ENCODE results near the gene ZDHHC14.

The ZDHHC14 gene

DNA sequence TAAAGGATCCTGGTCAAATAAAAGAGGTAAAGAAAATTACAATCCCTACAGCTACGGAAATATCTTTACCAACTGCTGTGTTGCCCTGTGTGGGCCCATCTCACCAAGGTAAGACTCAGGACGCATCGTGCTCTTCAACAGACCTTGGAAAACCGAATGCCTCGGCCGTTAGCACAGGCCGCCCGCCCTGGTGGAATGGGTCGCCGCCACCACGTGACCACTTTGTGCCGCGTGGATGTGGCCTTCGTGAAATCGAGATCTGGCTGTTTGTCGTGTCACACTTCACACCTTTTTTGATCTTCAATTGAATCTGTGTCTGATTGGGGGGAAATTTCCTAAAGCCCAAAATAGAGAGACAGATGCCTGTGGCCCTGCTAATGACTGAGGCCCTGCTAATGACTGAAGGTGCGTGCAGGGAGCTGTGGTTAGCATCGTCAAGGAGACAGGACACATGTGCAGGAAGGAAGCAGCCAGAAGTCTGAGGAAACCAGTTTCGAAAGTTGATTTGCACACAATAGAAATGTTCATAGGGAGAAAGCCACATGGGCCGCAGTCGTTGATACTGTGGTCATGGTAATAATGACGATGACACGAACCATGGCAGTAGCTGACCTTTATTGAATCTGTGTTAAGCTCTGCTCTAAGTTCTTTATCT, 266.4 kb downstream of the ZDHHC14 start:
- DNase-seq (ENCODE audit: low spot score) = no peak

DNA sequence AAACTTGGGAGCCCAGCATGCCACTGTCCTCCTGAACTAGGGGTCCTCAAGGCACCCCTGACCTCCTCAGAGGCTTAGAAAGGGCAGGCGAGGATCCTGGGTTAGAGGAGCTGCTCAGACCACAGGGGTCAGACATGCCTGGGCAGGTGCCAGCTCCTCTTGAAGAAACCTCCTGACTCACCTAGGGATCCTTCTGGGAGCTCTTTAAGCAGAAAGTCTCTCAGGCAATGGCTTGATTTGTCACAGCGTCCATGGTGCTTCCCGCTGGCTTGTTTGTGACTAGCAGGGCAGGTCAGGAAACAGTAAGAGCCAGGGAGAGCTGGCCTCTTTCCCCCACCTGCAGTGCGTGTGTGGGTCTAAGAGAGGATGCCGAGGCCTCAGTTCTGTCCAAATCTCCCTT, 267.6 kb downstream of the ZDHHC14 start:
- DNase-seq (ENCODE audit: low spot score) = no peak

DNA sequence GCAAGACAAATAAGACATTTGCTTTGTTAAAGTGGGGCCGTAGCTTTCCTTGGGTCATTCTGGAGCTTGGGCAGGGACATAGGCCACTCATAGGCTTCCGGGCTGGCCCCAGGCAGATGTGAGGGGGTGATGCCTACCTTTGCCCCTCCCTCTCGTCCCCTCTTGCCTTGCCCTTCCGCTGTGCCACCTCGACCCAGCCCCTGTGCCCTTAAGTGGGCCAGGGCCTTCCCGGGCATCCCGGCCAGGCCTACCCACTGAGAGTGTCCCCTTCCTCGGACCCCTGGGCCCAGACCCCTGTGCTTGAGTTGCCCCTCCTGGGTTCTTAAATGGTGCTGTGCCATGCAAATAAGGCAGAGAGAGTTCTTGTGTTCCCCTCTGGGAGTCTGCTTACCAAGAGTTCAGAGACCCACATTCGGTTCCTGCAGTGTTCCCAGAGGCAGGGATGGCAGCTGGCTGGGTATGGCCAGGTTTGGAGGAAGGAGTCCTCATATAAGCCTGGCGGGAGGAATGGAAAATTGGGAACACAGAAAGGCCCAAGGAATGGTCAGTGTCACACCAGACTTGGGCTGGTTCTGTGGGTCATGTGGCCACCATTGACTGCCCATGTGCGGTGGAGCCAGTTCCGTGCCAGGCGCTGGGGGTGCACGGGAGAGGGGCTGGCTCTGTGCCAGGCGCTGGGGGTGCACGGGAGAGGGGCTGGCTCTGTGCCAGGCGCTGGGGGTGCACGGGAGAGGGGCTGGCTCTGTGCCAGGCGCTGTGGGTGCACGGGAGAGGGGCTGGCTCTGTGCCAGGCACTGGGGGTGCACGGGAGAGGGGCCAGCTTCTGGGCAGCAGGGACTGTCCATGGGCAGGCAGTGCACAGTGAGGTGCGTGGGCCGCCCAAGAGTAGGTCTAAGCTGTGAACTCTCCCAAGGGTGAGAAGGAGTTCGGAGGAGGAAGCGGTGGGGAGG, 268.6 kb downstream of the ZDHHC14 start:
- DNase-seq (ENCODE audit: low spot score) = no peak

DNA sequence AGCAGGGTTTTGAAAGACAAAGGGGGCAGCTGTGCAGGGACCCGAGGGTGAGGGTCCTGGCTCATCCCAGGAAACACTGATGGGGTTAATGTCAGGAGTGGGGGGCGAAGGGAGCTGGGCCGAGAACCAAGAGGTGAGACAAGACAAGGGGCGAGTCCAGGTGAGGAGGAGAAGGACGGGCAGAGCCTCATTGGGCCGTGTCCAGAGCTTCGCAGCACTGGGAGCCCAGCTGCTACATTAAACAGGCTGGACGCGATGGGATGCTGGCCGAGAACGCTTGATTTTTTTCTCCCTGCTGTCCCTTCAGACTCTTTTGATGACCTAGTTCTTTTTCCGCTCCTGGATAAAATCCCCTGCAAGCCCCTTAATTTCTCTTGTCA, 269.3 kb downstream of the ZDHHC14 start:
- no peak for DNase-seq (ENCODE audit: low spot score)

DNA sequence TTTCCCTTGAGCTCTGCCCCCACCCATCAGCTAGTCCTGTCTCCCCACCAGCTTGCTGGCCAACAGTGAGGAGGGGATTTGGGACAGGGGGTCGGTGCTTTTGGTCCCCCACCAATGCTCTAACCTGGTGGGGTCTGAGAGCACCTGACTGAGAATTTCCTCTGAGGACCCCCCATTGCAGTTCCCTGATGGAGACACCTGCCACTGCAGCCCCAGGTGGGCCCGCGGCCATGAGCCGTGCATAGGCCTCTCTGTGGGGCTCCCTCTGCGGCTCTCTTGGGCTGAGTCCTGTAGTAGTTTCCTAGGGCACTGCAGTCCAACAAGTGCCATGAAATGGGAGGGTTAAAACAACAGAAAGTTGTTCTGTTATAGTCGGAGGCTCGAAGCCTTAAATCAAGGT, 269.8 kb downstream of the ZDHHC14 start:
- no peak for DNase-seq (ENCODE audit: low spot score)

DNA sequence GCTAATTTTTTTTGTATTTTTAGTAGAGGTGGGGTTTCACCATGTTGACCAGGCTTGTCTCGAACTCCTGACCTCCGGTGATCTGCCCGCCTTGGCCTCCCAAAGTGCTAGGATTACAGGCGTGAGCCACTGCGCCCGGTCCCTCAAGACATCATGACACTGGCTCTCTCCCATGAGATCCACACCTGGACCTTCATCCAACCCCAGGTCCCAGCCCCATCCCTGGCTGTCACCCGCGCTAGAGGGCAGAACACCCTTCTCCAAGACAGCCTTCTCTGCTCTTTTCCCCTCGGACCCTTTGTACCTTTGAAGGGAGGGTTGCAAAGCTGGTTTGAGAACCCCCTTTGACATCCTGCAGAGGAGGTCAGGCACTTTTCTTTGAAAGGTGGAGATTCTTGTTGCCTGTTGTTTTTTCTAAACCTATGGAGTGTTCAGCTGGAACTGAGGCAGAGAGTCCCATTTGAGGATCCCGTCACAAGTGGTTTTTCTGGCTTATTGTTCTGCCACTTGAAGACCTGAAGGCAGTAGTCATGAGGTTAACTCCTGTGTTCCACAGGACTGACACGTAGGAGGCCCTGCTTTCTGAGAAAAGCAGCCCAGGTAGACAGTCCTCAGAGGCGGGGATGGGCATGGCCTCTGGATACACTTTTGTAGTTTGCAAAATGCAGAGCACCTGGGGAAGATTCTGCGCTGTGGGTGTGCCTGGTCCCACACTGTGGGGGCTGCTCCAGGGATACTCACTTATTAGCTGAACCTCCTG, 270.9 kb downstream of the ZDHHC14 start:
- DNase-seq (ENCODE audit: low spot score) = no peak

DNA sequence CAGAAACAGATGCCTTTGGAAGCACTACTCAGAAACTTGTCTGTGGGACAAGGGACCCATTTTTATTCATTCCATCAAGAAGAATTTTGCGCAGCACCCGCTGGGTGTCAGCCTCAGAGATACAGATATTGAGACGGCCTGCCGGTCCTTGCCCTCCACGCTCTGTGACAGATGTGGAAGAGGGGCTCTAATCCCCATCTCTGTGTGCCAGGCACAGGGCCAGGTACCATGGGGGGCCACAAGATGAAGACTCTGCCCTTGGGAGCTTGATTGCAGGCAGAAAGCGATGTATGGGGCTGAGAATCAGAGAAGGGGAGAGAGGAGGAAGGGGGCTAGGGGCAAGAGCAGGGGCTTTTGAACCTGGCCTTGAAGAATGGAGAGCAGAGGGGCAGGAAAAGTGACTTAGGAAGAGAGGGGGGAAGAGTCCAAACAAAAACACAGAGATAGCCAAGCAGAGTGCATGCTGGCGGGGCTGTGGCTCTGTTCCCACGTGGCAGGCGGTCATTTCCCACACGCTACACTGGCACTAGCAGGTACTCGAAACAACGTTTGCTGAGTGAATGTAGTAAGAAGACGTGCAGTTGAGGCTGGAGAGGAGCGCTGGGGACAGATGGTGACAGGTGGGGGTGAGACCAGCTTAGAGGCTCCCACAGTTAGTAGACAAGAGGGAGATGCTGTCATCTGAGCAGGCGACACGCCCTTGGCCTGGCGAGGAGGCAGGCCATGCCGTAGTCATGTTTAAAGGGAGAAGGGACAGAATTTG, 271.8 kb downstream of the ZDHHC14 start:
- no peak for DNase-seq (ENCODE audit: low spot score)

DNA sequence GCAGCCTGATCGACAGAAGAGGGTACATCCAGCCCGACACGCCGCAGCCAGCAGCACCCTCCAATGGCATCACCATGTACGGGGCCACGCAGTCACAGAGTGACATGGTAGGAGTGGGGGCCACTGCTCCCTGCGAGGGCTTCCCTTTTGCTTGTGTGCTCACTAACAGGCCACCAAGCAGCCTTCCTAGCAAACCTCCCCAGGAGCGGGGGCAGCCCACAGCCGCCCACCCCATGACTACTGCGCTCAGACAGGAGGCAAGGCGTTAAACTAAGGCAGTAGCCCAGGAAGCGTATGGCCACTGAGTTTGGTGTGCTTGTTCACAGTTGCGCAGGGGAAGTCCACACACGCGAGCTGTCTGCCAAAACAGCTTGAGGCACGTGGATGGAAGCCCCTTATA, 272.5 kb downstream of the ZDHHC14 start:
- no peak for DNase-seq (ENCODE audit: low spot score)

DNA sequence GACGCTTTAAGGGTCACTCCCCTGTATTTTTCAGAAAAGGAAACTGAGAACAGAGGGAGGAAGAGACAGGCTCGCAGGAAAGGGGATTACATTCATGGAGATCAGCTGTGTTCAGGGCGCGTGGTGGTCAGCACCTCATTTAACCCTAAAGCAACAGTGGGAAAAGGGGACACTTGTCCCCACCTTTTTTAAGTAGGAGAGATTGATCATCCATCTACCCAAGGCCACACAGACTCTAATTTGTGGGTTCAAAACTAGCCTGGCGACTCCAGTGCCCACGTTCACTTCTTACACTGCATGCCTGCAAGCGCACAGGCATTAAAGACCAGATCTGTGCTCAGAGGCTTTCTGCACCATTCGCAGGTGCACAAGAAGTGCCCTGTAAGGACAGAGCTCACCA, 274.1 kb downstream of the ZDHHC14 start:
- no peak for DNase-seq (ENCODE audit: low spot score)

DNA sequence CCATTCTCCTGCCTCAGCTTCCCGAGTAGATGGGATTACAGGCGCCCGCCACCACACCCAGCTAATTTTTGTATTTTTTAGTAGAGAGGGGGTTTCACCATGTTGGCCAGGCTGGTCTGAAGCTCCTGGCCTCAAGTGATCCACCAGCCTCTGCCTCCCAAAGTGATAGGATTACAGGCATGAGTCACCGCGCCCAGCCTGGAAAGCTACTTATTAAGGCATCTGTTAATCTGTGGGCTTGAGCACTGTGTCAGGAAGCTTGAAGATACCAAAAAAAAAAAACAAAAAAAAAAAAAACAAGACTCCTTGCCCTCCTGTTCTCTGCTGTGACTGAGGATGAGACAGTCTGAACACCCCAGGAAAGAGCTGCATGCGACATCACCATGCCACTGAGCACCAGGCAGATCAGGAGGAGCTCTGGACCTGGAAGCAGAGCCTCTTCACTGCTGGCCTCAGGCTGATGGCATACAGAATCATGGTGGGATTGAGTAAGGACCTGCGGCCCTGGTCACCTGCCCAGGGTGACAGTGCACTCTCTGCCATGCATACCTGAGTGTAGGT, 275.5 kb downstream of the ZDHHC14 start:
- no peak for DNase-seq (ENCODE audit: low spot score)

DNA sequence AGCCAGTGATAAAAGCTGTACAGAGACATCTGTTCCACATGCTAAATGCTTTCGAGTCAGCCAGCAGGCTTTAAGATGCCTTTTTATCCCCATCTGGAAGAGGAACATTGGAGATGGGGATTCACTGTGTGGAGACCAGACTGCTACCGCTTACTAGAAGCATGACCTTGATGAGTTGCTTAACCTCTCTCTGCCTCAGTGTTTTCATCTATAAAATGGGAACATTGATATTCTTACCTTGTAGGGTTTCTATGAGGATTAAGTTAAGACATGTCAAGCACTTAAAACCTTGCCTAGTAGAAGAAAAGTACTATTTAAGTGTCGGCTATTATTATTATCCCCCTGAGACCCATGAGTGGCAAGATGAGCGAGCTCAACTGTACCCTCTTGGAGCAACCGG, 276.8 kb downstream of the ZDHHC14 start:
- DNase-seq (ENCODE audit: low spot score) = no peak

DNA sequence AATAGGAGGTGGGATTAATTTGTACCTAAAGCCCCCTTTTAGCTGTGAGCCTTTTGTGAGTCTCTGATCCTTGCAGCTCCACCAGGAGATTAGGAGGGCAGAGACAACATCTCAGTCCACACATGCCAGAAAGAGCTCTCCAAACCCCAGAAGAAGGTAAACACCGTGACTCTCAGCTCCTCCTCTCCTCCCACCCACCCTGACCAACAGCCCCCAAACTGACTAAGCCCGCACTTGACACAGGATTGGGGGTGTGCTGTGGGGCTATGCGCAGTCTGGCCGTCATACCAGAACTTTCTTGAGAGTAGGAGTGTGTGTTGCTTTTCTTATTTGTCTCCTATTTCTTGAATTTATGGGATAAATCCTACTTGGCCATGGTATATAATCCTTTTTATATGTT, 277.3 kb downstream of the ZDHHC14 start:
- no peak for DNase-seq (ENCODE audit: low spot score)

DNA sequence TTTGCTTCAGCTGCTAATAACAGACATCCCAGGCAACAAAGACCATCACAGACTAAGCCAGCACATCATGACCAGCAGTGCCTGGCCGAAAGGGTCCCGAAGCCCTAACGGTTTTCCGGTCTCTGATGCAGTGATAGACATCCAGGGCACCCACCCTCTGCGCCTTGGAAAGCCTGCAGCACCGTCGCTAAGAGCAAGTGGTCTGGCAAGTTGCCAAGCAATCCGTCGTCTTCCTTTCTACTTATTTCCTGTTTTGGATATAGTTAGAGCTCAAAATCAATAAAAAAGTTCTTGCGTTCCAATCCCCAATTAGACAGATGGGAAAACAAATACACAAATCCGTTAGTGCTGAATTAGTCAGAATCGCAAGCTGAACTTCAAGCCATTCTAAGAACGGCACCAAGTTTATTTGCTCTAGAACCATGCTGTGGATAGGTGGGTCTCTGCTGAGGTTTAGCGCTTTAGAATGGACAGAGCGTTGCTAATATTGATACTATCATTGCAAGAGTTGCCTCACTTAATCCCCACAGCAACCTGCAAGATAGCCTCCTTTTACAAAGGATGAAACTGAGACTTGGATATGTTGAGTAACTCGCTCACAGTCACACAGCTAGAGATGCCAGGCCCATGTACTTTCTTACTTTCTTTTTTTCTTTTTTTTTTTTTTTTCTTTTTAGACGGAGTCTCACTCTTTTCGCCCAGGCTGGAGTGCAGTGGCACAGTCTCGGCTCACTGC, 278.7 kb downstream of the ZDHHC14 start:
- no peak for DNase-seq (ENCODE audit: low spot score)

DNA sequence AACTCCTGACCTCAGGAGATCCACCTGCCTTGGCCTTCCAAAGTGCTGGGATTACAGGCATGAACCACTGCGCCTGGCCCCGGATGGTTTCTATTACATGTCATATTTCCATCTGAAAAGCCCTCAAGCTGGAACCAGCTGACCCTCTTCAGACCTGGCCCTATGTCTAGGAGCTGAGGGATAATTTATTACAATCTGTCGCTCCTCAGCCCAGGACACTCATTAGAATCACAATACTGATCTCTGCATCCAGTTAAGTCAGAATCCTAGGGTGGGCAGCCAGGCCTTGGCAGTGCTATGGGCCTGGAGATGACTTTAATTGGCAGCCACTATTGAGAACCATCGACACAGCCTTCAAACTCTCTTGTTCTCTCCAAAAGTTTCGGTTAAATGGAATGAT, 279.4 kb downstream of the ZDHHC14 start:
- no peak for DNase-seq (ENCODE audit: low spot score)

DNA sequence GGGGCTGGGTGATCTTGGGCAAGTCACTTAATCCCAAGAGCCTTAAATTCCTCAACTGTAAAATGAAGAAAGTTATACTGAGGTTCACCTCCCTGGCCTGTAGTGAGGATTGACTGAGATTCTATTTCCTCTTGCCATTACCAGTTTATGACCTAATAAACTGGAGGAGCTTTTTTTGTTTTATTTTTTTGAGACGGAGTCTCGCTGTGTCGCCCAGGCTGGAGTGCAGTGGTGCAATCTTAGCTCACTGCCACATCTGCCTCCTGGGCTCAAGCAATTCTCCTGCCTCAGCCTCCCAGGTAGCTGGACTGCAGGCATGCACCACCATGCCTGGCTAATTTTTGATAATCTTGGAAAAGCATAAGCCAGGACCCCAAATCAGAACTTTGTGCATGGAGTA, 280.7 kb downstream of the ZDHHC14 start:
- no peak for DNase-seq (ENCODE audit: low spot score)

DNA sequence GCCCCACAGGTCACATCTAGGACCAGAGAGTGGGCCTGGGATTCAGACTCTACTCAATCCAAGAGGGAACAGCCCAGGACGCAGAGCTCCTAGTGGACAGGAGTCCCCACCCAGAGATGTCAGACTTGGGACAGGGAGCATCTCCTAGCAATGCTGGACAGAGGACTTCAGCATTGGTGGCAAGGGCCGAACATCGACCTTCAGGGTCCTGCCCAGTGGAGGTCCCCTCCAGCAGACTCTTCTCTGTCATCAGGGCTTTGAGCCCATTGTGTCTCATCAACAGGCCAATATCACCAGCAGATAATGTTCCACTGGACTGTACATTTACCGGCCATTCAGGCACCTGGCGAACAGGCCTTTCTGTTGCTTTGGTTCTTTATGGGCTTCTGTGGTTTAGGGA, 282.3 kb downstream of the ZDHHC14 start:
- no peak for DNase-seq (ENCODE audit: low spot score)

DNA sequence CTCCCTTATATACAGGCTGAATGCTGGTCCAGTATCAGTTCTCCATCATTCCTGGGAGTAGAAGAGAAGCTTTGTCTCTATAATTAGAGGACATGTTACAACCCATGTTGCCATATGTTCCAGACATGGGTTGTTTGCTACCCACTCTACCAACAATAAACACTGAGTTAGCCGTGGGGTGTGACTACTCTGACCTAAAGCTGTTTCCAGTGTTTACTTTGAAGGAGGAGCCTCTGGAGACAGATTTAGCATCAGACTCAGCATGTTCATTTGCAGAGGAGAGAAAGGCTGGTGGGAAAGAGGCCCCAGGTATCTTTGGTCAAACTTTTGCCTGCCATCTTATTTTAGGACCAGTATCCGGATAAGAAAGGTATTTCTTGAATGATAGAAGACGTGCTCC, 284.2 kb downstream of the ZDHHC14 start:
- DNase-seq (ENCODE audit: low spot score) = no peak

DNA sequence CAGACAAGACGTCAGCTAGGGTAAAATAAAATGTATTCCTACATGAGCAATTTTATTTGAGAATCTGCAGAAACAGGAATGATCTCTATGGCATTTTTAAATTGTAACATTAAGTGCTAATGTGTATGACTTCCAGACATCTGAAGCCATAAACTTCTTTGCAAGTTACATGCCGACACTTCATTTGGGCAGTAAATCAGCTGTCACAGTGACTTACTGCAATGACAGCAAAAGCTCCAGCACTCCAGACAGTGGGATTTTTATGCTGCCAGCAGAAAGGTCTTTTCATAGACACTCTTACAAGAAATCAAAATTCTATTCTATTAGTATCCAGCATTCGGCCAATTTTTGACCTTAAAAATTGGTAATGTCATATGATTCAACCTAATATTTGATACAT, 285.7 kb downstream of the ZDHHC14 start:
- no peak for DNase-seq (ENCODE audit: low spot score)

DNA sequence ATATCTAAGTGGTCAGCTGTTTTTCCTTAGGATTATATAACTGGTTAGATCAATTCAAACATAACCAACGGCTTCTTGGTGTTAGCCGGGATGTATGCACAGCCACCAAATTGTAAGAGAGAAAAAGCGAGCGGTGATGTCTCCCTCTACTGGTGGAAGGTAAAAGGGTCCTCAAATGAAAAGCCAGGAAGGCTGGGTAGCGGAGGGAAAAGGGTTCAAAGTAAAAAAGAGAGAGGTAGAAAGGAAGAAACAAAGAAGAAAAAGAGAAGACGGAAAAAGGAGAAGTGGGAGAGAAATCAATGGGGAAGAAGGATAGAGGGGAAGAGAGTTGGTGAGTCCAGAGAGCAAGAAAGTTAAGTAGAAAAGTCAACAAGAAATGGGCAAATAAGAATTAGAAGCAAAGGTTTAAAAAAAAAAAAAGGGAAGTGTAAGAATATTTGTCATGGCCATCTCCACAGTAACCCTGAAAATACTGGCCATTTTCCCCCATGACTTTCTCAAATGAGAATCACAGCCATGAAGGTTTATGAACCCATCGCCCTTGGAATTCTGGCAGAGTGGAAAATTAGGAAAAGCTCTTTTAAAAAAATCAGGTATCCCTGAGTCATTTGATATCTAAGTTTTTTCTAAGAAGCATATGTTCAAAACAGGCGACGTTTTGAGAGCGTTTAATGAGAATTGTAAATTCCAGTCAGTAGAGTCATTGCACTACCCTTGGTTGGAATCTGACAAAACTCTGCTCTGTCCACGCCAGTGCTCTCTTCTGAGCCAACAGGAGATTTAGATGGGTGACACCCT, 286.4 kb downstream of the ZDHHC14 start:
- peak; percentile 48 for DNase-seq (ENCODE audit: low spot score)

DNA sequence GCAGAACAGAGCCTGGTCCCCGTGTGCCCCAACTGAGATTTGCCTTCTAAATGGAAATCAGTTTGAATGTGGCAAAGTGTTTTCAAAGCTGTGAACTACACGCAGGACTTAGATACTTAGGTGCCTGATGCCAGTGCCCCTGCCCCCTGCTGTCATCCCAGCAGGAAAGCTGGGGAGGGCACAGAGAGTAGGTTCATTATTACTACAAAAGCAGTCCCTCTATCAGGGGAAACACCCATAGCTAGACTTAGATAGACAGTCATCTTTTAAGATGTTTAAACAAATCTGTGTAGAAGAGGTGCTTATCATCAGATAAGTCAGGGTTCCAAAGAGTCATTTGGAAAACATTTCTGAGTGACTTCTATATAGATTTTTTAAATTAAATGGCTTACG, 287.0 kb downstream of the ZDHHC14 start:
- no peak for DNase-seq (ENCODE audit: low spot score)

All from RKO (cell line).